Rectal smooth muscle tissue (tissue), 1 donor: ENCODE results near the gene KLHL7.
"Not testable (repeated sequence)": the region's sequence is repeated elsewhere in the genome, so short reads cannot be mapped to it uniquely, and the experiment has no call there.

Experiments used
- H3K27ac ChIP-seq: one replicate; pipeline ENCODE4 v1.7.0; 2013; ENCODE audit warnings: low read depth, low read length, inconsistent platforms
- H3K27me3 ChIP-seq: one replicate; pipeline ENCODE4 v1.7.0; 2013; ENCODE audit warnings: low read length; ENCODE audit not compliant: control insufficient read depth, insufficient read depth
- H3K36me3 ChIP-seq: one replicate; pipeline ENCODE4 v1.7.0; 2013; ENCODE audit warnings: low read length; ENCODE audit not compliant: control insufficient read depth, insufficient read depth
- H3K4me1 ChIP-seq: one replicate; pipeline ENCODE4 v1.7.0; 2013; ENCODE audit warnings: low read length; ENCODE audit not compliant: control insufficient read depth, insufficient read depth
- H3K4me3 ChIP-seq: one replicate; pipeline ENCODE4 v1.7.0; 2013; ENCODE audit warnings: low read length
- H3K9ac ChIP-seq: one replicate; pipeline ENCODE4 v1.7.0; 2013; ENCODE audit warnings: low read length

Gene KLHL7

GRCh38 chr7:23193650-23194227 lies 88.2 kb downstream of the KLHL7 start:
- H3K27me3 ChIP-seq, H3K4me3 ChIP-seq, H3K4me1 ChIP-seq, H3K36me3 ChIP-seq, H3K27ac ChIP-seq, H3K9ac ChIP-seq: not testable (repeated sequence)

GRCh38 chr7:23196306-23196705 lies 90.7 kb downstream of the KLHL7 start:
- peaks cover 13% of the 10 kb centered on the region for H3K36me3 ChIP-seq
- no peak overlapping the region for H3K9ac ChIP-seq
- no peaks in the 10 kb centered on the region for H3K4me1 ChIP-seq
- H3K27me3 ChIP-seq, result no peaks in the 10 kb centered on the region
- H3K27ac ChIP-seq, result peak overlapping the region; percentile 30
- H3K4me3 ChIP-seq, result no peak overlapping the region

GRCh38 chr7:23197745-23198144 lies 92.2 kb downstream of the KLHL7 start:
- H3K4me3 ChIP-seq, H3K4me1 ChIP-seq, H3K27ac ChIP-seq, H3K27me3 ChIP-seq, H3K9ac ChIP-seq: not testable (repeated sequence)
- peaks cover 13% of the 10 kb centered on the region for H3K36me3 ChIP-seq

- peaks cover 11% of the 10 kb centered on the region for H3K36me3 ChIP-seq
- no peak overlapping the region for H3K9ac ChIP-seq
- H3K27ac ChIP-seq, result no peak overlapping the region
- H3K4me1 ChIP-seq, result no peaks in the 10 kb centered on the region
- H3K27me3 ChIP-seq, result no peaks in the 10 kb centered on the region
- no peak overlapping the region for H3K4me3 ChIP-seq
These were observed 94.7 kb downstream of the KLHL7 start for GRCh38 chr7:23200331-23200730.

- Histone ChIP-seq H3K9ac (no peak overlapping the region), H3K36me3 (peaks cover 11% of the 10 kb centered on the region), H3K27me3 (no peaks in the 10 kb centered on the region), H3K4me3 (no peak overlapping the region), H3K27ac (no peak overlapping the region), H3K4me1 (no peaks in the 10 kb centered on the region)
These were observed 98.7 kb downstream of the KLHL7 start for GRCh38 chr7:23204241-23204640.

- no peak overlapping the region for H3K27ac ChIP-seq
- no peak overlapping the region for H3K9ac ChIP-seq
- H3K36me3 ChIP-seq, result no peaks in the 10 kb centered on the region
- H3K4me3 ChIP-seq, result no peak overlapping the region
- H3K4me1 ChIP-seq, result no peaks in the 10 kb centered on the region
- H3K27me3 ChIP-seq, result no peaks in the 10 kb centered on the region
These were observed 100.0 kb downstream of the KLHL7 start for GRCh38 chr7:23205577-23205908.

- H3K4me3 ChIP-seq, result peak overlapping the region; percentile 7
- no peaks in the 10 kb centered on the region for H3K27me3 ChIP-seq
- H3K27ac ChIP-seq, result no peak overlapping the region
- H3K9ac ChIP-seq, result no peak overlapping the region
- H3K4me1 ChIP-seq, result no peaks in the 10 kb centered on the region
- no peaks in the 10 kb centered on the region for H3K36me3 ChIP-seq
These were observed 100.6 kb downstream of the KLHL7 start for GRCh38 chr7:23205909-23206767.

- H3K4me3 ChIP-seq, result no peak overlapping the region
- H3K4me1 ChIP-seq, result no peaks in the 10 kb centered on the region
- H3K27me3 ChIP-seq, result no peaks in the 10 kb centered on the region
- no peak overlapping the region for H3K27ac ChIP-seq
- no peak overlapping the region for H3K9ac ChIP-seq
- no peaks in the 10 kb centered on the region for H3K36me3 ChIP-seq
These were observed 101.4 kb downstream of the KLHL7 start for GRCh38 chr7:23207021-23207420.

- no peak overlapping the region for H3K27ac ChIP-seq
- no peaks in the 10 kb centered on the region for H3K4me1 ChIP-seq
- H3K36me3 ChIP-seq, result no peaks in the 10 kb centered on the region
- H3K27me3 ChIP-seq, result no peaks in the 10 kb centered on the region
- H3K9ac ChIP-seq, result no peak overlapping the region
- H3K4me3 ChIP-seq, result no peak overlapping the region
These were observed 102.3 kb downstream of the KLHL7 start for GRCh38 chr7:23207884-23208283.

GRCh38 chr7:23208316-23208715 lies 102.7 kb downstream of the KLHL7 start:
- no peak overlapping the region for H3K27ac ChIP-seq
- H3K27me3 ChIP-seq, result no peaks in the 10 kb centered on the region
- no peaks in the 10 kb centered on the region for H3K4me1 ChIP-seq
- H3K4me3 ChIP-seq, result no peak overlapping the region
- no peaks in the 10 kb centered on the region for H3K36me3 ChIP-seq
- H3K9ac ChIP-seq, result no peak overlapping the region

- Histone ChIP-seq H3K36me3 (no peaks in the 10 kb centered on the region), H3K27me3 (no peaks in the 10 kb centered on the region), H3K27ac (no peak overlapping the region), H3K4me1 (no peaks in the 10 kb centered on the region), H3K9ac (no peak overlapping the region), H3K4me3 (no peak overlapping the region)
These were observed 104.9 kb downstream of the KLHL7 start for GRCh38 chr7:23210506-23210905.

- H3K27ac ChIP-seq, result no peak overlapping the region
- no peak overlapping the region for H3K9ac ChIP-seq
- no peaks in the 10 kb centered on the region for H3K4me1 ChIP-seq
- H3K36me3 ChIP-seq, result no peaks in the 10 kb centered on the region
- no peak overlapping the region for H3K4me3 ChIP-seq
- no peaks in the 10 kb centered on the region for H3K27me3 ChIP-seq
These were observed 106.0 kb downstream of the KLHL7 start for GRCh38 chr7:23211589-23211988.

- H3K36me3 ChIP-seq, result no peaks in the 10 kb centered on the region
- no peak overlapping the region for H3K9ac ChIP-seq
- no peaks in the 10 kb centered on the region for H3K4me1 ChIP-seq
- H3K4me3 ChIP-seq, result no peak overlapping the region
- no peaks in the 10 kb centered on the region for H3K27me3 ChIP-seq
- no peak overlapping the region for H3K27ac ChIP-seq
These were observed 106.8 kb downstream of the KLHL7 start for GRCh38 chr7:23212395-23212794.
